Measurements from ENCODE around the gene GUCY1A2. TPM values are rescaled to one million over a fixed set of nuclear protein-coding genes. Genes with fewer than 3 reads are reported as not detected.

The GUCY1A2 gene
- total RNA-seq, 4 donors from 2014 or later: 2.5 to 7.7 (median 4.4) TPM

GRCh38 chr11:106694501-106694900 lies 323.8 kb downstream of the GUCY1A2 start:
- DNase-seq (ENCODE audit: extremely low spot score): no peak
- Histone ChIP-seq H3K36me3 (no peaks in the 10 kb centered on the region), H3K4me1 (no peaks in the 10 kb centered on the region), H3K4me3 (no peak overlapping the region), H3K27ac (replicated peaks in 1 of 4) (no peak overlapping the region), H3K27me3 (no peaks in the 10 kb centered on the region), H3K9me3 (no peaks in the 10 kb centered on the region)
- intact Hi-C loops (cut with DNase I): no loop called here
- no peak for TF ChIP-seq POLR2A (IDR thresholded peaks at IDR 0.05; ENCODE audit: low read depth)
- TF ChIP-seq EP300 (IDR thresholded peaks at IDR 0.05): no peak
- no peak for TF ChIP-seq POLR2AphosphoS5 (IDR thresholded peaks at IDR 0.05)
- TF ChIP-seq, protein P1, sequence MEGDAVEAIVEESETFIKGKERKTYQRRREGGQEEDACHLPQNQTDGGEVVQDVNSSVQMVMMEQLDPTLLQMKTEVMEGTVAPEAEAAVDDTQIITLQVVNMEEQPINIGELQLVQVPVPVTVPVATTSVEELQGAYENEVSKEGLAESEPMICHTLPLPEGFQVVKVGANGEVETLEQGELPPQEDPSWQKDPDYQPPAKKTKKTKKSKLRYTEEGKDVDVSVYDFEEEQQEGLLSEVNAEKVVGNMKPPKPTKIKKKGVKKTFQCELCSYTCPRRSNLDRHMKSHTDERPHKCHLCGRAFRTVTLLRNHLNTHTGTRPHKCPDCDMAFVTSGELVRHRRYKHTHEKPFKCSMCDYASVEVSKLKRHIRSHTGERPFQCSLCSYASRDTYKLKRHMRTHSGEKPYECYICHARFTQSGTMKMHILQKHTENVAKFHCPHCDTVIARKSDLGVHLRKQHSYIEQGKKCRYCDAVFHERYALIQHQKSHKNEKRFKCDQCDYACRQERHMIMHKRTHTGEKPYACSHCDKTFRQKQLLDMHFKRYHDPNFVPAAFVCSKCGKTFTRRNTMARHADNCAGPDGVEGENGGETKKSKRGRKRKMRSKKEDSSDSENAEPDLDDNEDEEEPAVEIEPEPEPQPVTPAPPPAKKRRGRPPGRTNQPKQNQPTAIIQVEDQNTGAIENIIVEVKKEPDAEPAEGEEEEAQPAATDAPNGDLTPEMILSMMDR (IDR thresholded peaks at IDR 0.05): no peak
- WGBS: 85% methylated on average over 5 of the region's 5 CpGs

- intact Hi-C loops (cut with DNase I): no loop called here
- H3K4me3 ChIP-seq: no peak overlapping the region
- no peaks in the 10 kb centered on the region for H3K36me3 ChIP-seq
- no peak overlapping the region for H3K27ac ChIP-seq (replicated peaks in 1 of 4)
- no peaks in the 10 kb centered on the region for H3K9me3 ChIP-seq
- no peaks in the 10 kb centered on the region for H3K4me1 ChIP-seq
- H3K27me3 ChIP-seq: no peaks in the 10 kb centered on the region
- DNase-seq (ENCODE audit: extremely low spot score): no peak
- no peak for TF ChIP-seq EP300 (IDR thresholded peaks at IDR 0.05)
These were observed 326.4 kb downstream of the GUCY1A2 start for GRCh38 chr11:106691807-106692365.

DNA sequence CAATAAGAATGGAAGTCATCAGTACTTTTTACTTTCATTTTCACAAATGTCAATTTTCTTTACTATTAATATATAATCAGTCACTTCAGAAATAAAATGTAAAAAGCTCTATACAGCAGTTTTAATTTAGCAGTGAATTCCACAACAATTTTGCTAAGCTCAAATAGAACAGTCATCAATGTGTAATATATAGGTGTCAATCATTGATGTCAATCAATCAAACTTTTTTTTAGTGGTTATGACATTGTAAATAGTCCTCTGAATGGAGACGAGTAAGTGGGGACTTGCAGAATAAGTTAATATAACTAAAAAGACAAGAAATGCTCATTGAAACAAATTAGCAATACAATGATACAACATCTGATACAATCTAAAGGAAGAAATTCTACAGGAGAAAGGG lies 327.4 kb downstream of the GUCY1A2 start:
- intact Hi-C loops (cut with DNase I): no loop called here
- Histone ChIP-seq H3K9me3 (no peaks in the 10 kb centered on the region), H3K27me3 (no peaks in the 10 kb centered on the region), H3K36me3 (no peaks in the 10 kb centered on the region), H3K4me3 (no peak overlapping the region), H3K4me1 (no peaks in the 10 kb centered on the region), H3K27ac (replicated peaks in 1 of 4) (no peak overlapping the region)
- TF ChIP-seq, protein P1 (IDR thresholded peaks at IDR 0.05): no peak
- TF ChIP-seq POLR2AphosphoS5 (IDR thresholded peaks at IDR 0.05): no peak
- no peak for TF ChIP-seq POLR2A (IDR thresholded peaks at IDR 0.05; ENCODE audit: low read depth)
- no peak for TF ChIP-seq EP300 (IDR thresholded peaks at IDR 0.05)
- 83% methylated on average over 1 of the region's 1 CpG for WGBS
- DNase-seq (ENCODE audit: extremely low spot score): no peak

- no peaks in the 10 kb centered on the region for H3K4me1 ChIP-seq
- H3K27me3 ChIP-seq: no peaks in the 10 kb centered on the region
- no peak overlapping the region for H3K27ac ChIP-seq (replicated peaks in 1 of 4)
- intact Hi-C loops (cut with DNase I): no loop called here
- no peak for DNase-seq (ENCODE audit: extremely low spot score)
- 90% methylated on average over 3 of the region's 3 CpGs for WGBS
- TF ChIP-seq POLR2AphosphoS5 (IDR thresholded peaks at IDR 0.05): no peak
- no peak for TF ChIP-seq POLR2A (IDR thresholded peaks at IDR 0.05; ENCODE audit: low read depth)
- TF ChIP-seq, protein P1 (IDR thresholded peaks at IDR 0.05): no peak
- no peak for TF ChIP-seq EP300 (IDR thresholded peaks at IDR 0.05)
- no peaks in the 10 kb centered on the region for H3K9me3 ChIP-seq
- H3K4me3 ChIP-seq: no peak overlapping the region
- H3K36me3 ChIP-seq: no peaks in the 10 kb centered on the region
These were observed 333.3 kb downstream of the GUCY1A2 start for GRCh38 chr11:106684944-106685343.

DNA sequence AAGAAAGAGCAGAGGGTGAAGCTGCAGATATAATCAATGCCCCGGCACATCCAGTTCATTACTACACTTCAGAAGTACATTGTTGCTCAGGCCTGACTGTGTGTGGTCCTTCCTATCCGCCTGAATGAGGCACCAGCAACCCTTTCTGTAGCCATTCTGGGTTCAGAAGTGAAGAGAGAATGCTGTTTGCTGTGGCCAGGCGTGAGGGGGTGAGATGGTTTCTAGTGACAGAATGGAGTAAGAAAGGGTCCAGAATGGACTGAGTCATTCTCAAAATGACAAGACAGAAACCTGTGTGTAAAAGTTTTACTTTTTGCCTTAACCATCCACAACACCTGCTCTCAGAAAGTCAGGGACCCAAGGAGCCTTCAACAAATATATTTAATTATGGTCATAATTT lies 334.8 kb downstream of the GUCY1A2 start:
- Histone ChIP-seq H3K4me1 (no peaks in the 10 kb centered on the region), H3K36me3 (no peaks in the 10 kb centered on the region), H3K27ac (replicated peaks in 1 of 4) (no peak overlapping the region), H3K4me3 (no peak overlapping the region), H3K27me3 (no peaks in the 10 kb centered on the region), H3K9me3 (no peaks in the 10 kb centered on the region)
- DNase-seq (ENCODE audit: extremely low spot score): no peak
- WGBS: 71% methylated on average over 3 of the region's 3 CpGs
- intact Hi-C loops (cut with DNase I): no loop called here
- no peak for TF ChIP-seq POLR2A (IDR thresholded peaks at IDR 0.05; ENCODE audit: low read depth)
- TF ChIP-seq, protein P1 (IDR thresholded peaks at IDR 0.05): no peak
- TF ChIP-seq EP300 (IDR thresholded peaks at IDR 0.05): no peak
- TF ChIP-seq POLR2AphosphoS5 (IDR thresholded peaks at IDR 0.05): no peak
